Measurements from ENCODE around the gene CBY3. TPM values are rescaled to one million over a fixed set of nuclear protein-coding genes. Genes with fewer than 3 reads are reported as not detected.
"Not testable (repeated sequence)": the region's sequence is repeated elsewhere in the genome, so short reads cannot be mapped to it uniquely, and the experiment has no call there.

The CBY3 gene
- polyA plus RNA-seq (ENCODE audit: insufficient read length in 12 of 12), result under 1 TPM in 6 of 12 donors, not detected in 6; 0.22 to 0.84 (median 0.58) TPM
- long read RNA-seq, donor 1, result 0 reads
- long read RNA-seq, donor 2, result 0 reads
- long read RNA-seq, donor 3, result 0 reads
- long read RNA-seq, donor 4, result 0 reads
- long read RNA-seq, donor 5, result 0 reads
- long read RNA-seq, donor 6, result 0 reads
- long read RNA-seq, donor 7, result 0 reads
- long read RNA-seq, donor 8, result 0 reads
- long read RNA-seq, donor 9, result 0 reads
- long read RNA-seq, donor 10, result 0 reads
- long read RNA-seq, donor 11, result 0 reads

DNA sequence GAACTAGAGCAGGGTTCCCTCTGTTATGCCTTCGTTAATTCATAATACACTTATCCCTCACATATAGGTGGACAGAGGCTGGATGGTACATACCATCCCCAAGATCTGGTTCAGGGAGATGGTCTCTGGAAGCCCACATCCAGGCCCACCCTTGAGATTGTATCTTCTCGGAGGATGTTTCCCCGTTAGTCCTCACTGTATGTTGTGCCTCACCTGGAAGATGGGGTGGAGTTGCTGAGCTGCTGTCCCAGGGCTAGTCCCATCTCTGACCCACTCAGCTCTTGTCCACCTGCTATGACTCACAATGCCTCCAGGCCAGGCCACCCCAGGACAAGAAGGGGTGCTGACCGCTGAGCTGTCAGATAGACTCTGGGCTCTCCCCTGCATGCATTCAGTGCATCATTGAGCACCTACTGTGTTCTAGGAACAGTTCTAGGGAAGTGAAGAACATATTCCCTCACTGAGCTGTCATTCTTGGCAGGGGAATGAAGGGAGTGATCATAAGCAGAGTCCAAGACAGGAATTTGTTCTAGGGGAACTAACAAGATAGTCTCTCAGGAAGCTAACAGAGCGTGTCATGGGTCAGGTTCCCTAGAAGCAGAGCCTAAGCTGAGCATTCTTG, at the start of gene CBY3:
TSS of gene CBY3 (minus strand) at position 255 of the 622 bp plus-strand sequence. CDS start at position 139, 116 bp downstream.
- DNase-seq, result no peak

- DNase-seq, result no peak
These were observed 49.5 kb upstream of the CBY3 start for GRCh38 chr5:179730356-179730755.

DNA sequence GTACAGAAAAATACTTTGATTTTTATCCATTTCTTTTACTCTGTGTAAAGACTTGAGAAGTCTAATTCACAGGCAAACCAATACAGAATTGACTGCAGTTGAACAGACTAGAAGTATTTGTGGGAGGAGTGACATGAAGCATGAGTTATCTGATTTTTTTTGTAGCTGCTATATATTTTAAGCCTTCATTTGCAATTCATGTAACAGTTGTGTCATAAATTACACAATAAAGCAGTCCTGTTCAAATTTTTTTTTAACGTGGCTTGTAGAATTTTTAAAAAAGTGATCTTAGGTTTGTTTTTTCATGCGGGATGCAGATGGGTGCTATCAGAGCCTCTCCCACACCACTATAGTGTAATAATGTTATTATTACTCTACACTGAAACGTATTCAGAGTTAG, 48.9 kb upstream of the CBY3 start:
- DNase-seq, result no peak

GRCh38 chr5:179729303-179729702, 48.5 kb upstream of the CBY3 start:
- DNase-seq, result no peak

DNA sequence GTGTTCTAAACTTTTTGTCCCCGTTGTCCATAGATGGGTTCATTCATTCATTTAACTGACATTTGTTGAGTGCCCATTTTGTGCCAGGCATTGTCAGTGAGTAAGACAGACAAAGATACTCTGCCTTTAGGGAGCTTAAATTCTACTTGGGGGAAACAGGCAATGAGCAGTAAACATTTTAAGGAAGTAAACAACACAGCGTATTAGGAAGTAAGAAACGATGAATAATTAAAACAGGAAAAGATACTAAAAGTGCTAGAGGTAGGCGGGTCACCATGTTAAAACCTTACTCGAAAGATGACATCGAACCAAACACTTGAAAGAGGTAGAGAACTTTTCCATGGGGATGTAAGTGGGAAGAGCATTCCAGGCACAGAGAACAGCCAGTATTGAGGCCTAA, 46.3 kb upstream of the CBY3 start:
- DNase-seq, result no peak

DNA sequence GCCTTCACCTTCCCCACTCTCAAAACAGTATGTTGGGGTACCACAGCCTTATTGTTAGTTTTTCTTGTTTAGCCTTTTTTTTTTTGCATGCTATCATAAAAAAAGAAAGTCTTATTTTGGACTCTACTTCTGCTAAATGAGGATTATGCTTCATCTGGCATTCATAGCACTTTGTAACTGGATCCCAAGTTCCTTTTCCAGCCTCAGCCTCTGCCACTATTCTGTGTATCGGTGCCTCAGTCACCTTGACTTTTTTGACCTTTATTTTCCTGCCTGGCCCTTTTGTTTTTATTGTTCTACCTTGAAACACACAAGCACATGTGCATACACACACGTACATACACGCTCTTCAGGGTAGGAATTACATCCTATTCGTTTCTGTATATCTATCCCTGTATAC, 43.3 kb upstream of the CBY3 start:
- DNase-seq, result no peak

- DNase-seq, result no peak
These were observed 39.4 kb upstream of the CBY3 start for GRCh38 chr5:179720222-179720621.

DNA sequence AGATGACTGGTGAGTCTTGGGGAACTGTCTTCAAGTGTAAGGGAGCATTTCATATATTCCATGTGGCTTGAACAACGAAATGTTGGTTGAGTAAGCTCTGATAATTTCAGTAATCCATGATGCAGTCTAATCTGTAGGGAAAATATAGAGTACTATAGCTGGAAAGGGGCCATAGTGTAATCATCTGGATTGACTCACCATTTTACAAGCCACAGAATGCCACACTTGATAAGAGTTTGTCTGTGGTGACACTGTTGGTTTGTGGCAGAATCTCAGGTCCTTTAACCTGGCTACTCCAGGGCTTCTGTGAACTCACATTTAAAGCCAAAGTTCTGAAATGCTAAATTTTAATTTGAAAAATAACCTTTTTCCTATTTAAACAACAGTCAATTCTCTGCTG, 35.5 kb upstream of the CBY3 start:
- no peak for DNase-seq

DNA sequence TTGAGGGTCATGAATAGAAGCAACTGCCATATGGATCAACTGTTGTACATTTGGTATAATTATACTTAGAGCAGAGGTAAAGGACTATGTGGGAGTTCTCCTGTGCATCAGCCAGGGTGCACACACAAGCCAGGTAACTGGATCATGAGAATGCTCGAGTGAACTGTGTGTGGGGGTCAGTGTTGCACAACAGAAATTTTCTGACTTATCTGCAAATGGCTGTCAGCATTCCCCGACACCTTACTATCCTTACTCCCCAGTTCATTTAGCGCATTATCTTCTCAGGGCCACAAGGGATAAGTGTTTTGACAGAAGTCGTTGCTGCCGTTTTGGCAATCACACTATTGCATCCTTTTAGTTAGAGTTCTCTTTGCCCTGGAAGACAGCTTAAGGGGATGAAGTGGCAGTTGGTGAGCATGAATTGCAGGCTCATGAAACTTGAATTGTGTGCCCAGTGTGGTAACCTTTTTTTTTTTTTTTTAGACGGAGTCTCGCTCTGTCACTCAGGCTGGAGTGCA, 19.6 kb upstream of the CBY3 start:
- DNase-seq, result no peak

- peak; percentile 18 for DNase-seq
These were observed 18.9 kb upstream of the CBY3 start for GRCh38 chr5:179699616-179700237.

DNA sequence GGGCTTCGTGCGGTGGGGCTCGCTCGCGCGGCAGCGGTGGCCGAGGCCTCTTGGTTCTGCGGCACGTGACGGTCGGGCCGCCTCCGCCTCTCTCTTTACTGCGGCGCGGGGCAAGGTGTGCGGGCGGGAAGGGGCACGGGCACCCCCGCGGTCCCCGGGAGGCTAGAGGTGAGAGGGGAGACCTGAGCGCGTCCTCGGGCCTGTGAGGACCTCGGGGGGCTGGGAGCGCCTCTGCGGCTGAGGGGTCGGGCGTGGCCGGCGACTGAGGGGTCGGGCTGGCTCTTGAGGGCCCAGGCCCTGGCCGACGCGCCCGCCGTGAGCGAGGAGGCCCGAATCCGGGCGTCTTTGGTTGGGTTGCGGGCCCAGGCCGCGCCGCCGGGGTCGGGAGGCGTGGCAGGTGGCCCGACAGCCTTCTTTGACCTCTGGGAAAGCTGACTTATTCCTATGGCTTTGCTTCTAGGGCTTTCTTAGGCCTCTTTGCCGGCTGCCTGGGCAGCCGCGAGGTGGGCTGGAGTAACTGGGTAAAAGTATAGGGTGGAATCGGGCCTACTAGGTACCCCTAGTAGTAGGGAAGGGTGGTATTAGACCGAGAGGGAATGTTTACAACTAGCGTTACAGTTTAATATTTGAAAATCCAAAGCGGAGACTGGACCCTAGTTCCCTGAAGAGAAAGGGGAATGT, 18.2 kb upstream of the CBY3 start, which contains the start of gene CANX:
TSS of gene CANX (plus strand) at position 33 of the 681 bp plus-strand sequence. CDS start 6,715 bp downstream, outside the sequence.
- DNase-seq, result no peak

- peak; percentile 99 for DNase-seq
These were observed 17.4 kb upstream of the CBY3 start for GRCh38 chr5:179697993-179698934.

DNA sequence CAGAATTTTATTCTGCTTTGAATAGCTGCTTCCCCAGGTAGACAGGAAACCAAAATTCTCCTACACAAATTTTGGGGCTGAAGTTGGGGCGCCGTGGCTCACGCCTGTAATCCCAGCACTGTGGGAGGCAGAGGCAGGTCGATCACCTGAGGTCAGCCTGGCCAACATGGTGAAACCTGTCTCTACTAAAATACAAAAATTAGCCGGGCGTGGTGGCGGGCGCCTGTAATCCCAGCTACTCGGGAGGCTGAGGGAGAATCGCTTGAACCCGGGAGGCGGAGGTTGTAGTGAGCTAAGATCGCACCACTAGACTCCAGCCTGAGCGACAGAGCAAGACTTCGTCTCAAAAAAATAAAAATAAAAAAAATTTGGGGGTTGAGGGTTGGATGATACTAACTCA, 16.7 kb upstream of the CBY3 start:
- DNase-seq, result not testable (repeated sequence)

- no peak for DNase-seq
These were observed 16.3 kb upstream of the CBY3 start for GRCh38 chr5:179697108-179697507.

DNA sequence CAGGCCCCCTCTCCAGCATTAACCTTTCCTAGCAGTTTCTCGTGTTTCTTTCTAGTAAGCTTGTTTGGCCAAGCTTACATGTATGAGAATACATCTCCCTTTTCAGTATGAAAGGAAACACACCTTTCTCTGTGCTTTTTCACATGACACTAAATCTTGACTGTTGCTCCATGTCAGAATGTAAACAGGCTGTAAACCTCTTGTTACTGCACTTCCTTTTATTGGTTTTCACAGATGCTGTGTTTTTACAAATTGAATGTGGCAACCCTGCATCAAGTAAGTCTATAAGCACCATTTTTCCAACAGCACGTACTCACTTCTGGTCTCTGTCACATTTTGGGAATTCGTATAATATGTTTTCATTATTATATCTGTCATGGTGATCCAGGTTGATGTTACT, 15.8 kb upstream of the CBY3 start:
- DNase-seq, result no peak

DNA sequence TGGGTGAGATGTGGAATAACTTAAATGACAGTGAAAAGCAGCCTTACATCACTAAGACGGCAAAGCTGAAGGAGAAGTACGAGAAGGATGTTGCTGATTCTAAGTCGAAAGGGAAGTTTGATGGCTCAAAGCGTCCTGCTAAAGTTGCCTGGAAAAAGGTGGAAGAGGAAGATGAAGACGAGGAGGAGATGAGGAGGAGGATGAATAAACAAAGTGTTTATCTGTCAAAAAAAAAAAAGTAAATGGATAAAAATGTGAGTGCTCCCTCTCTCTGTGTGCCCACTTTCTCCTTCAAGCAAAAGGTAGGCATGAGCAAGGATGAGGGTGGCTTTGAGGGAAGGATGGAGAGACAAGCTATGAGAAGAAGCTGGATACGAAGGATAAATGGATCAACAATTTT, 13.7 kb upstream of the CBY3 start:
- DNase-seq, result no peak

DNA sequence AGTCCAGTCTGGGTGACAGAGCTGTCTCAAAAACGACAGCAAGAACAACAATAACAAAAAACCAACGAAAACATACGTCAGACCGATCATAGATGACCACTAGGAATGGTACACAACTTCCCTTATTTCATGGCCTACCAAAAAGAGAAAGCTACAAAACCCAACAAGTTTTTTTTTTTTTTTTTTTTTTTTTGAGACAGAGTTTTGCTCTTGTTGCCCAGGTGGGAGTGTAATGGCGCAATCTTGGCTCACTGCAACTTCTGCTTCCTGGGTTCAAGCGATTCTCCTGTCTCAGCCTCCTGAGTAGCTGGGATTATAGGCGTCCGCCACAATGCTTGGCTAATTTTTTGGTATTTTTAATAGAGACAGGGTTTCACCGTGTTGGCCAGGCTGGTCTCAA, 8.4 kb upstream of the CBY3 start:
- not testable (repeated sequence) for DNase-seq

- DNase-seq, result no peak
These were observed 637 bp downstream of the CBY3 start for GRCh38 chr5:179680014-179680779.

DNA sequence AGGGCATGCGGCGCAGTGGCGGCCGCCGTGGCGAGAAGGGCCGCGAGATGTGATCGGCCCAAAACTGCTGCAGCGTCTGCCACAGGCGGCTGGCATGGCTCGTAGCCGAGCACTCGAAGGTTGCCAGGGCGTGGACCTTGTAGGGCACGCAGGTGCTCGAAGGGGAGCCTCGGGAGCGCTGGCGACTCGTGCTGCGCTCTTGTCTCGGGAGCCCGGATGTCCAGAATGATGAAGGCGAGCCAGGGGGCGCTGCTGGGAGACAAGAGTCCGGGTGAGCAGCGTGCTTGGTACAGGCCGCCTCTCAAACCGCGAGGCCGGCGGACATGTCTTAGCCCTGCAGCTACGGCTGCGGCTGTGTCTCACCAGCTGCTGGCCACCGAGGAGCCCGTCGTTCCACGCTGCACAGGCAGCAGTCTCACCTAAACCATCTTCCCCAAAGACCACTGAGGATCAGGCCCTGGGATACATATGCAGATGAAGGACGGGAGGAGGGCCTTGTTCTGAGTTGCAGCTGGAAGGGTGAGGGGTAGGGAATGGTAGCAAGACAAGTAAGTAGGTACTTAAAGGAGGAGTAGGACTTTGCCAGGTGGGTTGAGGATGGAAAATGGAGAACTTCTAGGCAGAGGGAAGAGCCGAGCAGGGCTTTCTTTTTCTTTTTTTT, 1.7 kb downstream of the CBY3 start:
- DNase-seq, result peak; percentile 76
